ENCODE results near the gene PCA3.

DNA sequence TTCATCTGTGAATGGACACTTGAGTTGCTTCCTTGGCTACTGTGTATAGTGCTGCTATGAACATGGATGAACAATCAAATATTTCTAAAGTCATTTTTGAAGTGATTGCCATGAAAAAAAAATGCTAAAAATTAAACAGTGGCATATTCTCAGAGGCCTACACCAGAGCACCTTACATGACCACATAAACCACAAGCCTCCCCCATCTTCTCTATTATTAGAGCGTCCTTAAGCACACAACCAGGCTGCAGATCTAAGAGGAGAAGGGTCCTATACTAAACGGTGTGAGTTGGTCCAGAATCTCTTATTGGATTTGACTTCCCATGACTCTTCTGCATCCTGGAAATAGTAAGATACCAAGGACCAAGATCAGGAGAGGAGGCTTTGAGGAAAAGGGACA is 34.3 kb downstream of the PCA3 start:
- TF ChIP-seq POLR2AphosphoS5 (IDR thresholded peaks at IDR 0.05; ENCODE audit: borderline replicate concordance, low read depth, low read length) = no peak
- TF ChIP-seq EZH2 (IDR thresholded peaks at IDR 0.05) = no peak
- TF ChIP-seq FOXP2 (optimal IDR thresholded peaks at IDR 0.05; ENCODE audit: control extremely low read depth, extremely low read length, insufficient read depth) = no peak
